Spleen (tissue), 13 donors: Measurements from ENCODE around the gene TACC3. TPM values are rescaled to one million over a fixed set of nuclear protein-coding genes. Genes with fewer than 3 reads are reported as not detected.
A peak's percentile ranks its signal among the peaks of the same experiment; 100 is the strongest.

Experiments
- DNase-seq: peaks from one replicate; pipeline ENCODE4 v3.0.0-alpha.2; 2020
- H3K27ac ChIP-seq, 8 donors: fragments of 200-600 bp; sonication (generic) in 7 of 8; 1 replicate in 4 of 8; 2 replicates in 4 of 8; pipeline versions ENCODE4 v1.5.0 to v1.8.0; 2016 to 2021; ENCODE audit warnings: inconsistent platforms in 4 of 8, mild to moderate bottlenecking in 4 of 8, moderate library complexity in 1 of 8
- H3K27me3 ChIP-seq, 7 donors: fragments of 200-600 bp; sonication (generic) in 6 of 7; replicated peaks in 1 of 7; 1 replicate in 4 of 7; 2 replicates in 3 of 7; pipeline versions ENCODE4 v1.5.0 to v1.8.0; 2016 to 2021; ENCODE audit warnings: inconsistent platforms in 3 of 7, mild to moderate bottlenecking in 1 of 7
- H3K36me3 ChIP-seq, 6 donors: fragments of 200-600 bp; sonication (generic) in 5 of 6; 1 replicate in 4 of 6; 2 replicates in 2 of 6; pipeline versions ENCODE4 v1.5.0 to v1.8.0; 2016 to 2021; ENCODE audit warnings: inconsistent platforms in 2 of 6
- H3K4me1 ChIP-seq, 6 donors: fragments of 200-600 bp; sonication (generic) in 5 of 6; 1 replicate in 3 of 6; 2 replicates in 3 of 6; pipeline versions ENCODE4 v1.5.0 to v1.8.0; 2016 to 2021; ENCODE audit warnings: inconsistent platforms in 3 of 6
- H3K4me3 ChIP-seq, 8 donors: fragments of 200-600 bp; sonication (generic) in 7 of 8; 1 replicate in 4 of 8; 2 replicates in 4 of 8; pipeline versions ENCODE4 v1.5.0 to v1.8.0; 2016 to 2021; ENCODE audit warnings: inconsistent platforms in 4 of 8, mild to moderate bottlenecking in 4 of 8, moderate library complexity in 2 of 8
- H3K9me3 ChIP-seq, 8 donors: fragments of 200-600 bp; sonication (generic) in 7 of 8; 1 replicate in 4 of 8; 2 replicates in 4 of 8; pipeline versions ENCODE4 v1.5.0 to v1.8.0; 2016 to 2021; ENCODE audit warnings: inconsistent platforms in 4 of 8
- CTCF ChIP-seq, 11 experiments: fragments of 200-600 bp in 7 of 11; fragments of 450-650 bp in 4 of 11; sonication (generic) in 4 of 11; IDR thresholded peaks in 8 of 11; conservative IDR thresholded peaks in 3 of 11; 1 replicate in 7 of 11; 2 replicates in 4 of 11; pipeline versions ENCODE4 v1.4.0 to v1.8.0; 2016 to 2021; ENCODE audit warnings: antibody characterized with exemption in 11 of 11, inconsistent platforms in 4 of 11, mild to moderate bottlenecking in 1 of 11
- POLR2A ChIP-seq, 3 donors: fragments of 450-650 bp; IDR thresholded peaks; one replicate each; pipeline ENCODE4 v1.5.1; 2017; ENCODE audit warnings: antibody characterized with exemption in 3 of 3, mild to moderate bottlenecking in 1 of 3
- POLR2AphosphoS5 ChIP-seq, 3 donors: sonication (generic); formaldehyde crosslinking; IDR thresholded peaks; one replicate each; pipeline ENCODE4 v1.5.1; 2017; ENCODE audit warnings: antibody characterized with exemption in 3 of 3
- WGBS, 5 donors: extraction: QIAGEN DNeasy Blood & Tissue Kit in 3 of 5; methylation state at CpG; one replicate each; pipeline versions ENCODE4 v1.1.5 to v1.1.7; 2013 to 2018; 5-methylcytosine and 5-hydroxymethylcytosine counted together
- intact Hi-C: fragments of 100-400 bp; cut with DNase I; formaldehyde crosslinking; loops from one replicate; pipeline ENCODE4 v1.15.0; 2023; ENCODE audit warnings: low total_unique reads
- long read RNA-seq, 2 donors: transcript quantifications; one replicate each; lab custom pipeline, GENCODE V29; 2026
- polyA plus RNA-seq, 3 donors: library from polyadenylated mRNA; stranded (reverse); fragments of 200-250 nt; gene quantifications; one replicate each; pipeline ENCODE4 v1.2.1, GENCODE V29; 2013
- total RNA-seq, 7 donors: library from RNA; depleted of rRNA in 3 of 7; stranded (reverse); fragments of >200 nt in 3 of 7; fragmentation: NEBNext Ultra II Directional in 4 of 7; extraction: Animal tissue kit (Norgen Biotek cat#: 25700) in 4 of 7; gene quantifications; one replicate each; pipeline versions ENCODE4 v1.1.0 to v1.2.1, GENCODE V29; 2016 to 2021
- donor health status: healthy with polysubstance abuse.
- donor health status: DM: no; HTN: no; CAD: no; lungs with moderate emphysema.
- donor health status: DM: no; HTN: no; CAD: no.
- donor health status: Bipolar disorder and iron deficiency.
- donor health status: healthy.
- donor health status: DM: no; HTN: no; CAD: no.
- donor health status: DM: yes; HTN: yes; CAD: no.

TACC3 gene
- total RNA-seq (10 to 100 TPM; 33.3 to 84.4 (median 56.5) TPM), polyA plus RNA-seq (10 to 100 TPM; 49.7 to 56.6 (median 50.3) TPM)
- long read RNA-seq, donor 1, transcript TACC3-201 (16 exons, 2,781 nt) = major isoform, 6 of 11 reads
- long read RNA-seq, donor 1, partial matches to known transcripts = 0 of 11 reads
- long read RNA-seq, donor 1, other reads (novel, unspliced or antisense) = 0 of 11 reads
- long read RNA-seq, donor 2, partial matches to known transcripts = 0 of 3 reads
- long read RNA-seq, donor 2, other reads (novel, unspliced or antisense) = 0 of 3 reads

- H3K4me1 ChIP-seq = peaks cover 31 to 93% (median 87%) of the 10 kb centered on the region in 6 donors
- peak; percentile 99 for DNase-seq
- peak within 1 kb of the TSS; percentile 91 to 100 (median 95) for H3K27ac ChIP-seq
- TF ChIP-seq POLR2AphosphoS5 (IDR thresholded peaks at IDR 0.05) = peak; percentile 84 to 90 (median 85)
- peak in 2 of 3 donors; percentile 57 to 59 for TF ChIP-seq POLR2A (IDR thresholded peaks at IDR 0.05)
- peak in 3 of 11 experiments; percentile 9 to 37 (median 25) for TF ChIP-seq CTCF (IDR thresholded peaks at IDR 0.05 in 8 of 11, conservative IDR thresholded peaks at IDR 0.05 in 3 of 11)
- no peaks in the 10 kb centered on the region for H3K9me3 ChIP-seq
- no peaks in the 10 kb centered on the region for H3K27me3 ChIP-seq
- H3K36me3 ChIP-seq = peaks cover 0 to 54% (median 17%) of the 10 kb centered on the region in 6 donors
- WGBS, 5 donors = 0 to 1% (median 0%) methylated on average over 42 to 83 of the region's 83 CpGs; no CpG with 5 or more reads in 1 of the 5 donors
- peak within 1 kb of the TSS; percentile 54 to 94 (median 66) for H3K4me3 ChIP-seq
- intact Hi-C loops = no loop called here
Measured at GRCh38 chr4:1721003-1721665, at the start of gene TACC3, which contains the start of gene TMEM129. Gene TACC3 (plus strand): TSS chr4:1721521. CDS start chr4:1723422, 1,901 bp downstream. Gene TMEM129 (minus strand): TSS chr4:1721323. CDS start chr4:1720837, 486 bp downstream.

GRCh38 chr4:1673671-1674070, 47.6 kb upstream of the TACC3 start:
- Histone ChIP-seq H3K9me3 (no peaks in the 10 kb centered on the region), H3K4me3 (no peak overlapping the region), H3K27me3 (no peaks in the 10 kb centered on the region), H3K27ac (no peak overlapping the region), H3K36me3 (no peaks in the 10 kb centered on the region), H3K4me1 (peaks cover 0 to 4% (median 0%) of the 10 kb centered on the region in 6 donors)
- TF ChIP-seq CTCF (IDR thresholded peaks at IDR 0.05 in 8 of 11, conservative IDR thresholded peaks at IDR 0.05 in 3 of 11) (no peak), POLR2AphosphoS5 (IDR thresholded peaks at IDR 0.05) (no peak), POLR2A (IDR thresholded peaks at IDR 0.05) (no peak)
- intact Hi-C loops = no loop called here
- DNase-seq = no peak
- WGBS, 5 donors = 84 to 88% (median 86%) methylated on average over 20 of the region's 20 CpGs

GRCh38 chr4:1674682-1675081, 46.6 kb upstream of the TACC3 start:
- H3K36me3 ChIP-seq = no peaks in the 10 kb centered on the region
- WGBS, 5 donors = 67 to 82% (median 70%) methylated on average over 9 of the region's 9 CpGs
- H3K9me3 ChIP-seq = no peaks in the 10 kb centered on the region
- TF ChIP-seq CTCF (IDR thresholded peaks at IDR 0.05 in 8 of 11, conservative IDR thresholded peaks at IDR 0.05 in 3 of 11) (no peak), POLR2AphosphoS5 (IDR thresholded peaks at IDR 0.05) (no peak), POLR2A (IDR thresholded peaks at IDR 0.05) (no peak)
- H3K27me3 ChIP-seq = no peaks in the 10 kb centered on the region
- no peaks in the 10 kb centered on the region for H3K4me1 ChIP-seq
- no peak overlapping the region for H3K27ac ChIP-seq
- intact Hi-C loops = no loop called here
- no peak for DNase-seq
- no peak overlapping the region for H3K4me3 ChIP-seq
